Naive thymus-derived CD4-positive, alpha-beta T cell (primary cell): Measurements from ENCODE around the gene POLE3. TPM values are rescaled to one million over a fixed set of nuclear protein-coding genes. Genes with fewer than 3 reads are reported as not detected.

Source experiments
- ATAC-seq: fragments of 150-1000 bp; cut with Tn5 transposase; 2 replicates; pipeline ENCODE4 v1.10.0; 2021; ENCODE audit warnings: mild to moderate bottlenecking, moderate library complexity
- CTCF ChIA-PET: fragments of 350-600 bp; sonication (Branson Sonifier 250); formaldehyde crosslinking; loops from one replicate; lab custom pipeline; 2021; ENCODE audit warnings: antibody characterized with exemption; lab: Charles Lee
- POLR2A ChIA-PET: fragments of 350-600 bp; sonication (Branson Sonifier 250); formaldehyde crosslinking; loops from one replicate; lab custom pipeline; 2021; ENCODE audit warnings: antibody characterized with exemption, inconsistent platforms; lab: Charles Lee
- DNase-seq, 9 donors: peaks; one replicate each; pipeline versions ENCODE4 v3.0.0 to v3.0.0-alpha.2; 2020 to 2022; ENCODE audit warnings: mixed read lengths in 1 of 9
- H3K27ac ChIP-seq: one replicate; pipeline ENCODE4 v1.7.0; 2013; ENCODE audit warnings: mild to moderate bottlenecking, low read depth, low read length, moderate library complexity
- H3K27me3 ChIP-seq, 2 donors: one replicate each; pipeline ENCODE4 v1.7.0; 2013; ENCODE audit warnings: low read length in 2 of 2, mild to moderate bottlenecking in 2 of 2, moderate library complexity in 2 of 2; ENCODE audit not compliant: control insufficient read depth in 2 of 2, insufficient read depth in 2 of 2
- H3K36me3 ChIP-seq, 3 experiments: 1 replicate in 2 of 3; 2 replicates in 1 of 3; pipeline ENCODE4 v1.7.0; 2013; ENCODE audit warnings: low read length in 3 of 3, mild to moderate bottlenecking in 3 of 3, moderate library complexity in 1 of 3; ENCODE audit not compliant: insufficient read depth in 3 of 3, control insufficient read depth in 2 of 3
- H3K4me1 ChIP-seq, 2 donors: one replicate each; pipeline ENCODE4 v1.7.0; 2013; ENCODE audit warnings: low read length in 2 of 2, mild to moderate bottlenecking in 2 of 2, moderate library complexity in 1 of 2; ENCODE audit not compliant: control insufficient read depth in 2 of 2, insufficient read depth in 2 of 2
- H3K4me3 ChIP-seq: 2 replicates; pipeline ENCODE4 v1.7.0; 2013; ENCODE audit warnings: mild to moderate bottlenecking, low read length
- H3K9me3 ChIP-seq, 3 experiments: 1 replicate in 2 of 3; 2 replicates in 1 of 3; pipeline ENCODE4 v1.7.0; 2013; ENCODE audit warnings: low read length in 3 of 3; ENCODE audit not compliant: control insufficient read depth in 2 of 3
- H3K27ac Mint-ChIP-seq, 9 donors: one replicate each; pipeline ENCODE4 v1.8.0; 2020 to 2022; ENCODE audit warnings: mixed read lengths in 9 of 9, mild to moderate bottlenecking in 8 of 9, moderate library complexity in 5 of 9, inconsistent platforms in 2 of 9
- H3K27me3 Mint-ChIP-seq, 5 donors: one replicate each; pipeline ENCODE4 v1.8.0; 2021 to 2022; ENCODE audit warnings: mixed read lengths in 5 of 5, mild to moderate bottlenecking in 1 of 5
- H3K36me3 Mint-ChIP-seq, 5 donors: one replicate each; pipeline ENCODE4 v1.8.0; 2020 to 2022; ENCODE audit warnings: mixed read lengths in 5 of 5, mild to moderate bottlenecking in 3 of 5, inconsistent platforms in 1 of 5
- H3K4me1 Mint-ChIP-seq, 7 donors: one replicate each; pipeline ENCODE4 v1.8.0; 2020 to 2022; ENCODE audit warnings: mixed read lengths in 7 of 7, mild to moderate bottlenecking in 3 of 7, inconsistent platforms in 1 of 7
- H3K4me3 Mint-ChIP-seq, 10 donors: one replicate each; pipeline ENCODE4 v1.8.0; 2020 to 2022; ENCODE audit warnings: mild to moderate bottlenecking in 10 of 10, mixed read lengths in 10 of 10, moderate library complexity in 6 of 10, inconsistent platforms in 2 of 10
- H3K9me3 Mint-ChIP-seq, 11 donors: one replicate each; pipeline ENCODE4 v1.8.0; 2020 to 2022; ENCODE audit warnings: mixed read lengths in 11 of 11, mild to moderate bottlenecking in 4 of 11, inconsistent platforms in 1 of 11, moderate library complexity in 1 of 11
- intact Hi-C, 2 donors: fragments of 100-400 bp; cut with micrococcal nuclease; formaldehyde crosslinking; loops; one replicate each; pipeline ENCODE4 v1.15.1; 2023
- polyA plus RNA-seq, 2 donors: library from polyadenylated mRNA; unstranded; fragments of 300-500 nt; fragmentation: Illumina TruSeq; gene quantifications; one replicate each; pipeline ENCODE4 v1.2.3, GENCODE V29; 2021
- total RNA-seq, 6 experiments: library from RNA in 5 of 6; stranded (reverse) in 5 of 6; gene quantifications; 1 replicate in 5 of 6; 2 replicates in 1 of 6; pipeline ENCODE4 v1.2.3 and lab custom pipeline; 2021 to 2026

POLE3 gene
- total and polyA plus RNA-seq, 7 experiments from 2014 or later = 38.6 to 139 (median 64.7) TPM

GRCh38 chr9:113376634-113377567 is 33.6 kb downstream of the POLE3 start, which contains the start of gene HDHD3:
HDHD3 (minus strand) TSS chr9:113376986; CDS start chr9:113374354, 2,632 bp downstream.
- ATAC-seq (peak; percentile 96), DNase-seq (peak; percentile 70 to 84 (median 81))
- H3K9me3 ChIP-seq = no peaks in the 10 kb centered on the region
- peaks cover 0 to 3% (median 0%) of the 10 kb centered on the region in 5 donors for H3K27me3 Mint-ChIP-seq
- no peaks in the 10 kb centered on the region for H3K9me3 Mint-ChIP-seq
- peaks cover 14 to 17% (median 16%) of the 10 kb centered on the region in 7 donors for H3K4me1 Mint-ChIP-seq
- H3K27ac Mint-ChIP-seq = peak within 1 kb of the TSS; percentile 68 to 97 (median 85)
- intact Hi-C loops = loop anchor here (1.0 to 5.0 kb wide), 12 partner anchors 24 to 1210 kb away; partner anchors contain the start of genes ALAD (in 2 of the 2), C9orf43 (in 2 of the 2), CDC26 (in 2 of the 2) and POLE3 (in 2 of the 2)
- ChIA-PET POLR2A (interaction anchor here (0.6 to 1.4 kb wide), 9 partner anchors 10 to 1551 kb away, joined by 3 to 13 read pairs (median 4); partner anchors contain the start of genes ALAD, C9orf43, POLE3 and WDR31), CTCF (no interaction called here)
- no peaks in the 10 kb centered on the region for H3K27me3 ChIP-seq
- peak within 1 kb of the TSS; percentile 82 to 98 (median 90) for H3K4me3 Mint-ChIP-seq
- H3K4me3 ChIP-seq = peak within 1 kb of the TSS; percentile 81
- H3K27ac ChIP-seq = peak within 1 kb of the TSS; percentile 94
- peaks cover 0 to 7% of the 10 kb centered on the region in 2 donors for H3K4me1 ChIP-seq
- H3K36me3 Mint-ChIP-seq = peaks cover 0 to 10% (median 3%) of the 10 kb centered on the region in 5 donors
- H3K36me3 ChIP-seq = peaks cover 0 to 26% (median 0%) of the 10 kb centered on the region in 3 experiments

GRCh38 chr9:113375057-113376023 is 35.1 kb downstream of the POLE3 start:
- Mint-ChIP-seq H3K27me3 (peaks cover 0 to 3% (median 0%) of the 10 kb centered on the region in 5 donors), H3K4me3 (peak overlapping the region; percentile 82 to 97 (median 87)), H3K27ac (peak overlapping the region; percentile 66 to 87 (median 83)), H3K4me1 (peaks cover 12 to 16% (median 16%) of the 10 kb centered on the region in 7 donors), H3K36me3 (peaks cover 0 to 10% (median 3%) of the 10 kb centered on the region in 5 donors), H3K9me3 (no peaks in the 10 kb centered on the region)
- Histone ChIP-seq H3K36me3 (peaks cover 0 to 26% (median 0%) of the 10 kb centered on the region in 3 experiments), H3K4me1 (peaks cover 0 to 7% of the 10 kb centered on the region in 2 donors), H3K4me3 (no peak overlapping the region), H3K9me3 (no peaks in the 10 kb centered on the region), H3K27ac (peak overlapping the region; percentile 52), H3K27me3 (no peaks in the 10 kb centered on the region)
- ChIA-PET CTCF (no interaction called here), POLR2A (interaction anchor here (0.6 to 1.5 kb wide), 4 partner anchors 26 to 35 kb away, joined by 3 to 8 read pairs (median 4); partner anchors contain the start of genes ALAD, BSPRY and WDR31)
- ATAC-seq (no peak), DNase-seq (no peak)
- intact Hi-C loops = loop anchor here (1.0 to 5.0 kb wide), 7 partner anchors 24 to 1212 kb away; partner anchors contain the start of genes ATP6V1G1 (in 1 of the 2), BSPRY (in 1 of the 2), CDC26 (in 1 of the 2) and PRPF4 (in 1 of the 2)

GRCh38 chr9:113373676-113374392 is 36.6 kb downstream of the POLE3 start:
- intact Hi-C loops = no loop called here
- no peaks in the 10 kb centered on the region for H3K9me3 ChIP-seq
- Mint-ChIP-seq H3K4me3 (peak overlapping the region in 1 of 10 donors; percentile 15), H3K4me1 (peaks cover 12 to 16% (median 16%) of the 10 kb centered on the region in 7 donors), H3K27ac (peak overlapping the region in 1 of 9 donors; percentile 66), H3K27me3 (peaks cover 0 to under 1% (median 0%) of the 10 kb centered on the region in 5 donors), H3K9me3 (no peaks in the 10 kb centered on the region), H3K36me3 (peaks cover 0 to 10% (median 3%) of the 10 kb centered on the region in 5 donors)
- CTCF ChIA-PET = no interaction called here
- no peaks in the 10 kb centered on the region for H3K27me3 ChIP-seq
- H3K27ac ChIP-seq = no peak overlapping the region
- ATAC-seq (no peak), DNase-seq (no peak)
- no peak overlapping the region for H3K4me3 ChIP-seq
- peaks cover 0 to 26% (median 0%) of the 10 kb centered on the region in 3 experiments for H3K36me3 ChIP-seq
- POLR2A ChIA-PET = interaction anchor here (1.1 to 1.2 kb wide), 2 partner anchors 9 to 34 kb away, joined by 3 read pairs; partner anchors contain the start of gene WDR31
- peaks cover 0 to 7% of the 10 kb centered on the region in 2 donors for H3K4me1 ChIP-seq

- Histone ChIP-seq H3K27ac (no peak overlapping the region), H3K4me3 (no peak overlapping the region), H3K36me3 (peaks cover 0 to 26% (median 0%) of the 10 kb centered on the region in 3 experiments), H3K27me3 (no peaks in the 10 kb centered on the region), H3K4me1 (peaks cover 0 to 7% of the 10 kb centered on the region in 2 donors), H3K9me3 (no peaks in the 10 kb centered on the region)
- ChIA-PET CTCF (interaction anchor here (0.6 kb wide), 1 partner anchor 1784 kb away, joined by 3 read pairs; no protein-coding TSS in a partner anchor), POLR2A (interaction anchor here (1.1 kb wide), 1 partner anchor 9 kb away, joined by 3 read pairs; no protein-coding TSS in a partner anchor)
- peaks cover 12 to 16% (median 16%) of the 10 kb centered on the region in 7 donors for H3K4me1 Mint-ChIP-seq
- H3K36me3 Mint-ChIP-seq = peaks cover 0 to 12% (median 3%) of the 10 kb centered on the region in 5 donors
- no peak overlapping the region for H3K4me3 Mint-ChIP-seq
- ATAC-seq = no peak
- no peaks in the 10 kb centered on the region for H3K9me3 Mint-ChIP-seq
- no peaks in the 10 kb centered on the region for H3K27me3 Mint-ChIP-seq
- peak overlapping the region in 3 of 9 donors; percentile 25 to 68 (median 47) for H3K27ac Mint-ChIP-seq
- no peak for DNase-seq
- intact Hi-C loops = no loop called here
Observed at GRCh38 chr9:113373256-113373655, 37.2 kb downstream of the POLE3 start.

- Mint-ChIP-seq H3K36me3 (peaks cover 0 to 12% (median 3%) of the 10 kb centered on the region in 5 donors), H3K4me3 (no peak overlapping the region), H3K27me3 (no peaks in the 10 kb centered on the region), H3K9me3 (no peaks in the 10 kb centered on the region), H3K27ac (peak overlapping the region in 2 of 9 donors; percentile 9 to 70), H3K4me1 (peaks cover 11 to 16% (median 16%) of the 10 kb centered on the region in 7 donors)
- ATAC-seq (no peak), DNase-seq (no peak)
- Histone ChIP-seq H3K4me1 (peaks cover 0 to 7% of the 10 kb centered on the region in 2 donors), H3K9me3 (no peaks in the 10 kb centered on the region), H3K36me3 (peaks cover 0 to 26% (median 0%) of the 10 kb centered on the region in 3 experiments), H3K4me3 (no peak overlapping the region), H3K27me3 (no peaks in the 10 kb centered on the region), H3K27ac (no peak overlapping the region)
- ChIA-PET POLR2A (interaction anchor here (0.7 kb wide), 1 partner anchor 28 kb away, joined by 3 read pairs; no protein-coding TSS in a partner anchor), CTCF (no interaction called here)
- intact Hi-C loops = no loop called here
Observed at GRCh38 chr9:113372059-113372458, 38.4 kb downstream of the POLE3 start.
